Natural killer cell (primary cell): ENCODE measurements around the gene KDM6A. TPM values are rescaled to one million over a fixed set of nuclear protein-coding genes. Genes with fewer than 3 reads are reported as not detected.

ENCODE experiments used
- ATAC-seq, 3 donors: fragments of 150-1000 bp in 2 of 3; fragments of 200-7000 bp in 1 of 3; cut with Tn5 transposase; 1 replicate in 1 of 3; 2 replicates in 2 of 3; pipeline ENCODE4 v1.10.0; 2021; ENCODE audit warnings: mild to moderate bottlenecking in 2 of 3, moderate library complexity in 2 of 3
- DNase-seq, 2 donors: peaks; one replicate each; pipeline versions ENCODE4 v3.0.0 to v3.0.0-alpha.2; 2013 to 2021; ENCODE audit warnings: mixed read lengths in 1 of 2
- H3K27ac ChIP-seq: one replicate; pipeline ENCODE4 v1.5.1; 2013; ENCODE audit warnings: mild to moderate bottlenecking, low read length
- H3K27me3 ChIP-seq: one replicate; pipeline ENCODE4 v1.6.1; 2013; ENCODE audit warnings: low read length; ENCODE audit not compliant: control insufficient read depth, insufficient read depth
- H3K36me3 ChIP-seq: one replicate; pipeline ENCODE4 v1.6.1; 2013; ENCODE audit warnings: low read length; ENCODE audit not compliant: control insufficient read depth, insufficient read depth
- H3K4me1 ChIP-seq: one replicate; pipeline ENCODE4 v1.6.1; 2013; ENCODE audit warnings: low read length; ENCODE audit not compliant: control insufficient read depth, insufficient read depth
- H3K4me3 ChIP-seq: one replicate; pipeline ENCODE4 v1.5.1; 2013; ENCODE audit warnings: low read length
- H3K9me3 ChIP-seq: one replicate; pipeline ENCODE4 v1.6.1; 2013; ENCODE audit warnings: low read length; ENCODE audit not compliant: control insufficient read depth, insufficient read depth
- H3K27ac Mint-ChIP-seq, 2 donors: one replicate each; pipeline ENCODE4 v1.8.0; 2022; ENCODE audit warnings: mild to moderate bottlenecking in 2 of 2, mixed read lengths in 2 of 2, moderate library complexity in 1 of 2
- H3K27me3 Mint-ChIP-seq, 2 donors: one replicate each; pipeline ENCODE4 v1.8.0; 2022; ENCODE audit warnings: low read depth in 2 of 2, mixed read lengths in 2 of 2
- H3K36me3 Mint-ChIP-seq: one replicate; pipeline ENCODE4 v1.8.0; 2022; ENCODE audit warnings: mixed read lengths
- H3K4me1 Mint-ChIP-seq, 2 donors: one replicate each; pipeline ENCODE4 v1.8.0; 2022; ENCODE audit warnings: mixed read lengths in 2 of 2
- H3K4me3 Mint-ChIP-seq: one replicate; pipeline ENCODE4 v1.8.0; 2022; ENCODE audit warnings: mild to moderate bottlenecking, moderate library complexity, mixed read lengths
- H3K9me3 Mint-ChIP-seq, 2 donors: one replicate each; pipeline ENCODE4 v1.8.0; 2022; ENCODE audit warnings: mixed read lengths in 2 of 2
- whole genome bisulfite sequencing: methylation state at CpG from one replicate; pipeline ENCODE4 v1.1.7; 2013; ENCODE audit warnings: missing lambda C conversion rate; ENCODE audit not compliant: insufficient coverage; 5-methylcytosine and 5-hydroxymethylcytosine counted together
- intact Hi-C: fragments of 100-400 bp; cut with micrococcal nuclease; formaldehyde crosslinking; loops from one replicate; pipeline ENCODE4 v1.14.2; 2022
- total RNA-seq, 4 donors: library from RNA; stranded (reverse); fragments of 120-200 nt in 1 of 4; gene quantifications; one replicate each; pipeline versions ENCODE4 v1.2.3 to v1.2.4, GENCODE V29; 2013 to 2022
- TF ChIP-seq, protein P1 (sequence below): fragments of 200-600 bp; IDR thresholded peaks from one replicate; pipeline ENCODE4 v1.8.0; 2022; ENCODE audit warnings: antibody characterized with exemption

The KDM6A gene
- total RNA-seq, 3 donors from 2014 or later (not counting 1 experiment from before 2014, with no cell fraction given): 60.8 to 121 (median 73.1) TPM

DNA sequence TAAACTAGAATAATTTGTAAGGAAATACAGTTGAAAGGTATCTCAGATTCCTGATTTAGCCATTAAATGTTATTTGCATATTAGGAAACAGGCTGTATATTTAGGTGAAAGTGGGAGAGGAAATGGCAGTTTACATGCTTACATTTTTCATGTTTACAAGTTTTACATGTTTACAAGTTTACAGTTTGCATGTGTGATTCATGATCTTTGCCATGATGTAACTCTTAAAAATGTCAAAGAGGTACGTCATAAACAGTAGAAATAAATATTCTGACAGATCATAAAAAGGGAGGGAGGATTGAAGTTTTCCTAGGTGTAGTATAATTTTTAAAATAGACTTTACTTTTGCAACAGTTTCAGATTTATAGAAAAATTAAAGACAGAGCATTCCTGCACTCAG, 45.7 kb downstream of the KDM6A start:
- ATAC-seq: no peak
- no peak for DNase-seq
- no CpG with 5 or more reads among the region's 1 CpG for WGBS
- H3K27me3 Mint-ChIP-seq: no peaks in the 10 kb centered on the region
- peak overlapping the region in 1 of 2 donors; percentile 55 for H3K27ac Mint-ChIP-seq
- intact Hi-C loops: loop anchor here (5.0 kb wide), 1 partner anchor 36 kb away; no protein-coding TSS in a partner anchor
- peaks cover 49 to 78% of the 10 kb centered on the region in 2 donors for H3K4me1 Mint-ChIP-seq
- H3K9me3 ChIP-seq: no peaks in the 10 kb centered on the region
- H3K36me3 ChIP-seq: no peaks in the 10 kb centered on the region
- TF ChIP-seq, protein P1, sequence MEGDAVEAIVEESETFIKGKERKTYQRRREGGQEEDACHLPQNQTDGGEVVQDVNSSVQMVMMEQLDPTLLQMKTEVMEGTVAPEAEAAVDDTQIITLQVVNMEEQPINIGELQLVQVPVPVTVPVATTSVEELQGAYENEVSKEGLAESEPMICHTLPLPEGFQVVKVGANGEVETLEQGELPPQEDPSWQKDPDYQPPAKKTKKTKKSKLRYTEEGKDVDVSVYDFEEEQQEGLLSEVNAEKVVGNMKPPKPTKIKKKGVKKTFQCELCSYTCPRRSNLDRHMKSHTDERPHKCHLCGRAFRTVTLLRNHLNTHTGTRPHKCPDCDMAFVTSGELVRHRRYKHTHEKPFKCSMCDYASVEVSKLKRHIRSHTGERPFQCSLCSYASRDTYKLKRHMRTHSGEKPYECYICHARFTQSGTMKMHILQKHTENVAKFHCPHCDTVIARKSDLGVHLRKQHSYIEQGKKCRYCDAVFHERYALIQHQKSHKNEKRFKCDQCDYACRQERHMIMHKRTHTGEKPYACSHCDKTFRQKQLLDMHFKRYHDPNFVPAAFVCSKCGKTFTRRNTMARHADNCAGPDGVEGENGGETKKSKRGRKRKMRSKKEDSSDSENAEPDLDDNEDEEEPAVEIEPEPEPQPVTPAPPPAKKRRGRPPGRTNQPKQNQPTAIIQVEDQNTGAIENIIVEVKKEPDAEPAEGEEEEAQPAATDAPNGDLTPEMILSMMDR: no peak
- H3K4me1 ChIP-seq: peaks cover 11% of the 10 kb centered on the region
- no peak overlapping the region for H3K27ac ChIP-seq
- no peak overlapping the region for H3K4me3 Mint-ChIP-seq
- no peaks in the 10 kb centered on the region for H3K9me3 Mint-ChIP-seq
- H3K36me3 Mint-ChIP-seq: no peaks in the 10 kb centered on the region
- no peaks in the 10 kb centered on the region for H3K27me3 ChIP-seq
- H3K4me3 ChIP-seq: no peak overlapping the region

DNA sequence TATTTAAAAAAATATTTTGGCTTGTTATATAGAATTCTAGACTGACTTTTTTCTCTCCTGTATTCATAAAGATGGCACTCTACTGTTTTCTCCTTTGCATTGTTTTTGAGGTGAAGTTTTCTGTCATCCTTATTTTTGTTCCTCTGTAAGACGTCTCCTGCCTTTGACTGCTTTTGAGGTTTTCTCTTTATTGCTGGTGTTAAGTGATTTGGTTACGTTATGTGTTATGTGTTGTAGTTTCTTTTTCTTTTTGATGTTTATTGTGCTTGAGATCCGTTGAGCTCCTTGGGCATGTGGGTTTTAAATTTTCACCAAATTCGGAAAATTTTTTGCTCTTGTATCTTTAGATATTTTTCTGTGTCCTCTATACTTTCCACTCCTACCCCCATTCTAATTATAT, 50.0 kb downstream of the KDM6A start:
- ATAC-seq (peak; percentile 72 to 76 (median 75)), DNase-seq (peak in 1 of 2 donors; percentile 28)
- H3K27ac Mint-ChIP-seq: peak overlapping the region; percentile 44 to 77
- no peaks in the 10 kb centered on the region for H3K36me3 ChIP-seq
- no peaks in the 10 kb centered on the region for H3K9me3 ChIP-seq
- H3K4me3 ChIP-seq: no peak overlapping the region
- TF ChIP-seq, protein P1: no peak
- no peaks in the 10 kb centered on the region for H3K9me3 Mint-ChIP-seq
- H3K27ac ChIP-seq: no peak overlapping the region
- 11% methylated on average over 1 of the region's 4 CpGs for WGBS
- peaks cover 13% of the 10 kb centered on the region for H3K4me1 ChIP-seq
- no peaks in the 10 kb centered on the region for H3K36me3 Mint-ChIP-seq
- intact Hi-C loops: no loop called here
- peak overlapping the region; percentile 72 for H3K4me3 Mint-ChIP-seq
- no peaks in the 10 kb centered on the region for H3K27me3 Mint-ChIP-seq
- peaks cover 55 to 77% of the 10 kb centered on the region in 2 donors for H3K4me1 Mint-ChIP-seq
- no peaks in the 10 kb centered on the region for H3K27me3 ChIP-seq

DNA sequence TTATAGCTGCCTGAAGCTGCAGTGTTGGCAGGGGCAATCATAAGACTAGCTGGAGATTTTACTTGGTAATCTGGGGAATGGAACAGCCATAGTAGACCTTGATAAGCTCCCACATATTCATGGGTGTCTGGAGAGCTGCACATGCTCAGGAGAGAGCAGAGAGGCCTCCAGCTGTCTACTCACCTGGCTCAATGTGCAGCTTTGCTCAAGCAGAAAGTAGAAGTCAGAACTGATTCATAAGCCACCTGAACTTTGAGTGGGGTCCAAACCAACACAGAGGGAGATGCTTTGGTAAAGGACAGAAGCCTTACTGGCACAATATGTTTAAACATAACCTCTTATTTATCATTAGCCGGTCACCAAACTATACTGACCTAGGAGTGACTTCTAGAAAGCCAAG, 54.4 kb downstream of the KDM6A start:
- no peak overlapping the region for H3K4me3 ChIP-seq
- H3K27ac Mint-ChIP-seq: peak overlapping the region; percentile 6 to 9
- ATAC-seq (no peak), DNase-seq (no peak)
- TF ChIP-seq, protein P1: no peak
- H3K4me3 Mint-ChIP-seq: no peak overlapping the region
- peaks cover 56 to 68% of the 10 kb centered on the region in 2 donors for H3K4me1 Mint-ChIP-seq
- H3K27me3 ChIP-seq: no peaks in the 10 kb centered on the region
- no peaks in the 10 kb centered on the region for H3K9me3 Mint-ChIP-seq
- H3K27ac ChIP-seq: no peak overlapping the region
- no peaks in the 10 kb centered on the region for H3K36me3 ChIP-seq
- no peaks in the 10 kb centered on the region for H3K36me3 Mint-ChIP-seq
- intact Hi-C loops: no loop called here
- WGBS: no CpG with 5 or more reads among the region's 1 CpG
- H3K9me3 ChIP-seq: no peaks in the 10 kb centered on the region
- H3K27me3 Mint-ChIP-seq: no peaks in the 10 kb centered on the region
- peaks cover 9% of the 10 kb centered on the region for H3K4me1 ChIP-seq

DNA sequence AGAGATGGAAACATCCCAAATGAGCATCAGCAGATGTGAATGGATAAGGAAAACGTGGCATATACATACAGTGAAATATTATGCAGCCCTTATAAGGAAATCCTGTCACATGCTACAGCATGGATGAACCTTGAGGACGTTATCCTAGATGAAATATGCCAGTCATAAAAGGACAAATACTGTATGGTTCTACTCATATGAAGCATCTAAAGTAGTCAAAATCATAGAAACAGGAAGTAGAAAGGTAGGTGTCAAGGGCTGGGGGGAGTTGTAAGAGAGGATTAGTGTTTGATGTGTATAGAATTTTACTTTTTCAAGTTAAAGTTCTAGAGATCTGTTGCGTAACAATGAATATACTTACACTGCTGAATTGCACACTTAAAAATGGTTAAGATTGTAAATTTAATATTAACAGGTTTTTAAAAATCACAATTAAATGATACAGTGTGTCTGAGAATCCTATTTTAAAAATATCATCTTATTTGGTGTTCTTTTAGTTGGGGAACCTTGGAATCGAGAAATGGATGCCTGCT, 58.5 kb downstream of the KDM6A start:
- Histone ChIP-seq H3K4me3 (no peak overlapping the region), H3K4me1 (no peaks in the 10 kb centered on the region), H3K9me3 (no peaks in the 10 kb centered on the region), H3K36me3 (no peaks in the 10 kb centered on the region), H3K27me3 (no peaks in the 10 kb centered on the region), H3K27ac (no peak overlapping the region)
- intact Hi-C loops: no loop called here
- no peak overlapping the region for H3K4me3 Mint-ChIP-seq
- TF ChIP-seq, protein P1: no peak
- no peaks in the 10 kb centered on the region for H3K27me3 Mint-ChIP-seq
- ATAC-seq (peak in 1 of 3 donors; percentile 22), DNase-seq (no peak)
- H3K4me1 Mint-ChIP-seq: peaks cover 55 to 74% of the 10 kb centered on the region in 2 donors
- no peak overlapping the region for H3K27ac Mint-ChIP-seq
- WGBS: 70% methylated on average over 2 of the region's 4 CpGs
- H3K9me3 Mint-ChIP-seq: no peaks in the 10 kb centered on the region
- no peaks in the 10 kb centered on the region for H3K36me3 Mint-ChIP-seq
